ENCODE measurements around the gene ZNF736.
"Not testable (repeated sequence)": the region's sequence is repeated elsewhere in the genome, so short reads cannot be mapped to it uniquely, and the experiment has no call there.

ZNF736 gene

DNA sequence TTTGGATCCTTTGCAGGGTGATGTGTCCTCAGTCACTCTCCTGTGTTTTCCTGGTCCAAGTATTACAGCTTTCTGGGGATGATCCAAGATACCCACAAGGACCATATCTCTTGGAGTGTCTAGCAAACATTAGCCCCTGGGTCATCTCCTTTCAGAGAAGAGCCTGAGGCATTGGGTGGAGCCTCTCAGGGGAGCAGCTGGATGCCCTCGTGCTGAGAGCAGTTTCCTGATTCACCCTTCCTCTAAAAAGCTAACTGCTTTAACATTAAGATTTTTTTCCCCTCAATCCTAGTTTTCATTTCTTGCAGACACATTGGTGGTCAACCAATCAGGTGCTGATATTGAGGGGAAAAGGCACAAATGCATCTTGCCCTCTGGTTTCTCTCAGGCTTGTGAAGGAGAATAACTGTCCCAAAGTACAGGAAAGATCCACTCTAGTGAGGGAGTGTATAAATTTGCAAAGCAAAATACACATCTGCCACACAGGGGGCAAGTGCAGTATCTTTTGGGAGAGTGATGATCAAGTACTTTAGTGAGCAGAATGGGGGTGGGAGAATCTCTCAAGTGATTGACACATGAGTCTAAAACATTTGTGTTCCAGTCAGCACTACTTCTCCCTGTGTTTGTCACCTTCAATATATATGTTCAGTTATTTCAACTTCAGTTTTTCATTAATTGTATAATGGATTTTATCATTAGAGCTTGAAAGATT, 2.4 kb downstream of the ZNF736 start:
- H3K9me3 ChIP-seq (ENCODE audit: control insufficient read depth, low read length); H3K9ac ChIP-seq (ENCODE audit: low read length); H3K4me1 ChIP-seq (ENCODE audit: control insufficient read depth, insufficient read depth, low read length); H3K27me3 ChIP-seq (ENCODE audit: control insufficient read depth, insufficient read depth, low read length); H3K36me3 ChIP-seq (ENCODE audit: control insufficient read depth, insufficient read depth, low read length); H3K4me3 ChIP-seq (ENCODE audit: low read length): not testable (repeated sequence)

DNA sequence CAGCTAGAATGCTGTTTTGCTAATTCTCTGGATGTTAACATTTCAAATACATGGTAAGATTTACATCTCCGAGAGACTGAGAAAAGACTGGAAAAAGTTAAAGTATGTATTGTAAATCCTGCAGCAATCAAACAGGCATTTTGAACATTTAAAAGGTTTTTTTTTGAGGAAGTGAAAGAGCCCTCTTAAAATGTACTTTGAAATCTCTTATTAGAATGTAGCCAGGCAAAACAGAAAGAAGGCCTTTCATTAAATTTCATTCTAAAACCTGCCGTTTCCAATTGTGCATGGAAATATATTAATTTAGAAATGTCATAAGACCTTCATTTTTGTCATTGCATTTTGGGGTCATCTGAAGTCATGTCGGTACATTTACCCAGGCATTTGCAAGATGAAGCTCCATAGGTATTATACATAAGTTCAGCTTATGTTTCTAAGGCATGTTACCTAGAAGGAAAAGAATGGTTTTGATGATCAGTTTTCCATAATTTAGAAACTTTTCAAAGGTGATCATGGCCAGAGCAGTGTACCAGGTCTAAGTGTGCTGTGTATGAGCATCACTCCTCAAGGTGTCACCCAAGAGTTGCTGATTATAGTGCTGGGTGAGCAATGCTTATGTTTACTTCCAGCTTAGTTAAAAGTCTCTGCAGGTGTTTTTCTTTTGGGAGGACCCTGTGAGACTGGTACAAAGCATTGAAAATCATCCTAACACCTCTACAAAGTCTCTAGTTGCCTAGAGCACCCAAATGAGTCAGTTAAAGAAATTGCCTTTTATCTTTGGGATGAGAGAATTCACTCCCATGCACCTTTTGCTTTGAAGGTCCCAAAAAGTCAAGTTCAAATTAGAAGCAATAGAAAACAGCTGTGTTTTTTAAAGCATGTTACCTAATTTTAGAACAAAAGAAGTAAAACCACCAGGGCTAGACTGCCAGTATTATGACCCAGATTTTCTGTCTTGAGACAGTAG, 7.1 kb downstream of the ZNF736 start:
- Histone ChIP-seq H3K4me3 (ENCODE audit: low read length) (no peak overlapping the region), H3K27me3 (ENCODE audit: control insufficient read depth, insufficient read depth, low read length) (no peaks in the 10 kb centered on the region), H3K9ac (ENCODE audit: low read length) (no peak overlapping the region), H3K4me1 (ENCODE audit: control insufficient read depth, insufficient read depth, low read length) (no peaks in the 10 kb centered on the region), H3K36me3 (ENCODE audit: control insufficient read depth, insufficient read depth, low read length) (no peaks in the 10 kb centered on the region), H3K9me3 (ENCODE audit: control insufficient read depth, low read length) (no peaks in the 10 kb centered on the region)

DNA sequence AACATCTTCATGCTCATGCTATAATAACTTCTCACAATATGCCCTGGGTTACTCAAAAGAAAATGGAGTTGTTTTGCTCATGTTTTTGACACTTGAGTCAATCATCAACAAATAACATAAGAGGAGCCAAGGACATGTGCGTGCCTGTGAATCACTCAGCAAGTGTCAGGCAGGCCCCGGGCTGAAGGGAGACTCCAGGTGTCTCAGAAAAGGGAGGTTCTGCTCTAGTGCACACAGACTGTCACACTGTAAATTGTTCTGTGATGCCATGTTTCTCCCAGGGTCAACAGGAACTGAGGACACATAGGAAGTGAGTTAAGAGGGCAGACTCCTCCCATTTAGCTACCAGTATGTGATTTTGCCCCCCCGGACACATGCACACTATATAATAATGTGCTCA, 10.4 kb downstream of the ZNF736 start:
- not testable (repeated sequence) for H3K4me1 ChIP-seq (ENCODE audit: control insufficient read depth, insufficient read depth, low read length); H3K4me3 ChIP-seq (ENCODE audit: low read length); H3K36me3 ChIP-seq (ENCODE audit: control insufficient read depth, insufficient read depth, low read length); H3K27me3 ChIP-seq (ENCODE audit: control insufficient read depth, insufficient read depth, low read length); H3K9ac ChIP-seq (ENCODE audit: low read length); H3K9me3 ChIP-seq (ENCODE audit: control insufficient read depth, low read length)

DNA sequence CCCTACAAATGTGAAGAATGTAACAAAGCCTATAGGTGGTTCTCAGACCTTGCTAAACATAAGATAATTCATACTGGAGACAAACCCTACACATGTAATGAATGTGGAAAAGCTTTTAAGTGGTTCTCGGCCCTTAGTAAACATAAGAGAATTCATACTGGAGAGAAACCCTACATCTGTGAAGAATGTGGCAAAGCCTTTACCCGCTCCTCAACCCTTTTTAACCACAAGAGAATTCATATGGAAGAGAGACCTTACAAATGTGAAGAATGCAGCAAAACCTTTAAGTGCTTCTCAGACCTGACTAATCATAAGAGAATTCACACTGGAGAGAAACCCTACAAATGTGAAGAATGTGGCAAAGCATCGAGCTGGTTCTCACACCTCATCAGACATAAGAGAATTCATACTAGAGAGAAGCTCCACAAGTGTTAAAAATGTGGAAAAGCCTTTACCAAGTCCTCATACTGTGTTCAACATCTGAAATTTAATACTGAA, 35.0 kb downstream of the ZNF736 start:
- not testable (repeated sequence) for H3K9ac ChIP-seq (ENCODE audit: low read length); H3K4me3 ChIP-seq (ENCODE audit: low read length)
- H3K9me3 ChIP-seq (ENCODE audit: control insufficient read depth, low read length) = peaks cover 38% of the 10 kb centered on the region

DNA sequence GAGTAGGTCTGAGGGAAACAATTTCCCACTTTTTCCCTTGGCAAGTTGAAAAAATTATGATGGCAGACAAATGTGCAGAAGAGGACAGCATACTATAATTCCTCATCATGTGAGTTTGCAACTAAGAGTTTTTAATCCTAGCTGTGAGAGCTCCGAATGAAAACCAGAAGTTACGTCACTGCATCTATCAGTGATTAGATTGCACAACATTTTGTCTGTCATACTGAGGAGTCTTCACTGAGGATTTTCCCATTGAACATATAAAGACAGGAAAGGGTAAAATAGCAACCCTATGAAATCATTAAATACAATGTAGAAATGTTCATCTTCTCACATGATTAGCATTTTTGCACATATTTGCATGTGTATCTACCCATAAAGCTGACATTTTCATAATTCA, 45.8 kb downstream of the ZNF736 start:
- Histone ChIP-seq H3K27me3 (ENCODE audit: control insufficient read depth, insufficient read depth, low read length) (no peaks in the 10 kb centered on the region), H3K9me3 (ENCODE audit: control insufficient read depth, low read length) (no peaks in the 10 kb centered on the region), H3K4me1 (ENCODE audit: control insufficient read depth, insufficient read depth, low read length) (no peaks in the 10 kb centered on the region), H3K9ac (ENCODE audit: low read length) (no peak overlapping the region), H3K4me3 (ENCODE audit: low read length) (no peak overlapping the region), H3K36me3 (ENCODE audit: control insufficient read depth, insufficient read depth, low read length) (no peaks in the 10 kb centered on the region)

More for the DNA sequence above, 35.0 kb downstream of the ZNF736 start:
- not testable (repeated sequence) for H3K36me3 ChIP-seq (ENCODE audit: control insufficient read depth, insufficient read depth, low read length); H3K27me3 ChIP-seq (ENCODE audit: control insufficient read depth, insufficient read depth, low read length); H3K4me1 ChIP-seq (ENCODE audit: control insufficient read depth, insufficient read depth, low read length)

DNA sequence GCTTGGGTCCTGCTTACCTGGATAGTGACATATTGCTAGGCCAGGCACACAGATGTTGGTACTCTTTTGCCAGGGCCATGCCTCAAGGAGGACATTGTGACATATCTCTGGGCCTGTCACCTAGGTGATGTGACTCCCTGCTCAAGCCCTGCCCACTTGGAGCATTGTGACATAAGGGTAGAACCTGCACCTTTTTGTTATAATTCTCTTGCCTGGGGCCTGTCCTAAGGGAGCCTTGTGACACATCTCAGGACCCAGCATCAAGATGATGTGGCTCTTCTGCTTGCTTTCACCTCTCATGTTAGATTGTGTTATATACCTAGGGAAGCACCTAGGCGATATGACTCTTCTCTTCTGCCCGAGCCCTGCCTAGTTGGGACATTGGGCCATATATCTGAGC, 57.4 kb downstream of the ZNF736 start:
- no peak overlapping the region for H3K4me3 ChIP-seq (ENCODE audit: low read length)
- H3K9me3 ChIP-seq (ENCODE audit: control insufficient read depth, low read length) = no peaks in the 10 kb centered on the region
- no peak overlapping the region for H3K9ac ChIP-seq (ENCODE audit: low read length)
- no peaks in the 10 kb centered on the region for H3K4me1 ChIP-seq (ENCODE audit: control insufficient read depth, insufficient read depth, low read length)
- H3K27me3 ChIP-seq (ENCODE audit: control insufficient read depth, insufficient read depth, low read length) = no peaks in the 10 kb centered on the region
- H3K36me3 ChIP-seq (ENCODE audit: control insufficient read depth, insufficient read depth, low read length) = no peaks in the 10 kb centered on the region

DNA sequence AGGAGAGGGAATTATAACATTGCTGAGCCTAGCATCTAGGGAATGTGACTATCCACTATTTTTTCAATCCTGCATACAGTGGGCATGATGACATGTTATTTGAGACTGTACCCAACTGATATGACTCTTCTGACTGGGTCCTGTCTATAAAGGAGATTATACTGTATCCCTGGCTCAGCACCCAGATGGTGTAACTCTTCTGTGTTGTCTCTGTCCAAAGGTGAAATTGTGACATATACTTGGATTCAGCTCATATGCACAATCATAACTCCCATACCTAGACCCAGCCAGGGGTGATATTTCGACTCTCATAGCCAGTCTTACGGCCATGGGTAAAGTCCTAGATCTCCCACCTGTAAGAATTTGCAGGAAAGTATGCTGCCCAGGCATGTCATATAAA, 59.3 kb downstream of the ZNF736 start:
- H3K4me3 ChIP-seq (ENCODE audit: low read length) = no peak overlapping the region
- no peaks in the 10 kb centered on the region for H3K9me3 ChIP-seq (ENCODE audit: control insufficient read depth, low read length)
- H3K4me1 ChIP-seq (ENCODE audit: control insufficient read depth, insufficient read depth, low read length) = no peaks in the 10 kb centered on the region
- H3K36me3 ChIP-seq (ENCODE audit: control insufficient read depth, insufficient read depth, low read length) = no peaks in the 10 kb centered on the region
- H3K27me3 ChIP-seq (ENCODE audit: control insufficient read depth, insufficient read depth, low read length) = no peaks in the 10 kb centered on the region
- no peak overlapping the region for H3K9ac ChIP-seq (ENCODE audit: low read length)

DNA sequence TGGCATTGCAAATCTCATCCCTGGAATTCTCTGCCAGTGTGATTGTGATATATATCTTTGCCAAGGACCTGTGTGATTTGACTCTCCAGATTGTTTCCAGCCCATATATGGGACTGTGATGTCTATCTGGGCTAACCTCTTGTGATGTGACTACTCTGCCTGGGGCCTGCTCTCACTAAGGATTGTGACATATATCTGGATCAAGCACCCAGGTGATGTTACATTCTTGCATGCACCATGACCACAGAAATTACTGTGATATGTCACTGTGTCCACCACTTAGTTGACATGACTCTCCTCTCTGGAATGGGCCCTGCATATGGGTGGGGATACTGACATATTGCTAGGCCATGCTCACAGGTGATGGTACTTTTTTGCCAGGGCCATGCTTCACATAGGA, 86.6 kb downstream of the ZNF736 start:
- no peaks in the 10 kb centered on the region for H3K4me1 ChIP-seq (ENCODE audit: control insufficient read depth, insufficient read depth, low read length)
- no peaks in the 10 kb centered on the region for H3K36me3 ChIP-seq (ENCODE audit: control insufficient read depth, insufficient read depth, low read length)
- H3K4me3 ChIP-seq (ENCODE audit: low read length) = no peak overlapping the region
- no peak overlapping the region for H3K9ac ChIP-seq (ENCODE audit: low read length)
- no peaks in the 10 kb centered on the region for H3K27me3 ChIP-seq (ENCODE audit: control insufficient read depth, insufficient read depth, low read length)
- no peaks in the 10 kb centered on the region for H3K9me3 ChIP-seq (ENCODE audit: control insufficient read depth, low read length)

Data from mucosa of stomach (tissue), 1 donor.